ENCODE data around the gene UBE2M. TPM values are rescaled to one million over a fixed set of nuclear protein-coding genes. Genes with fewer than 3 reads are reported as not detected.
"Not testable (repeated sequence)": the region's sequence is repeated elsewhere in the genome, so short reads cannot be mapped to it uniquely, and the experiment has no call there.

UBE2M gene
- total and polyA plus RNA-seq, 3 experiments from 2014 or later, result 22.5 to 191 (median 182) TPM

- Histone ChIP-seq H3K27ac (ENCODE audit: low read depth, low read length) (peak overlapping the region; percentile 65), H3K4me3 (ENCODE audit: low read length) (no peak overlapping the region), H3K9me3 (ENCODE audit: low read length) (no peaks in the 10 kb centered on the region), H3K36me3 (ENCODE audit: insufficient read depth, low read length) (no peaks in the 10 kb centered on the region), H3K27me3 (ENCODE audit: insufficient read depth, low read length, poor library complexity, severe bottlenecking) (no peaks in the 10 kb centered on the region), H3K4me1 (ENCODE audit: insufficient read depth, low read length) (peaks cover 9% of the 10 kb centered on the region)
- H3K4me3 Mint-ChIP-seq, result peak overlapping the region in 1 of 7 donors; percentile 57
- H3K9me3 Mint-ChIP-seq, result no peaks in the 10 kb centered on the region
- ChIA-PET POLR2A (no interaction called here), CTCF (interaction anchor here (0.9 to 5.4 kb wide), 13 partner anchors 12 to 195 kb away, joined by 3 to 77 read pairs (median 4); partner anchors contain the start of genes CHMP2A, TRIM28 and ZBTB45)
- H3K27me3 Mint-ChIP-seq, result peaks cover 0 to 2% of the 10 kb centered on the region in 2 donors
- H3K4me1 Mint-ChIP-seq, result peaks cover 15 to 28% (median 20%) of the 10 kb centered on the region in 3 donors
- peak overlapping the region; percentile 65 to 88 (median 84) for H3K27ac Mint-ChIP-seq
- peak; percentile 82 to 91 (median 84) for DNase-seq
- H3K36me3 Mint-ChIP-seq, result peaks cover 4 to 34% (median 7%) of the 10 kb centered on the region in 3 donors
These were observed 23.1 kb upstream of the UBE2M start for GRCh38 chr19:58581227-58582141.

DNA sequence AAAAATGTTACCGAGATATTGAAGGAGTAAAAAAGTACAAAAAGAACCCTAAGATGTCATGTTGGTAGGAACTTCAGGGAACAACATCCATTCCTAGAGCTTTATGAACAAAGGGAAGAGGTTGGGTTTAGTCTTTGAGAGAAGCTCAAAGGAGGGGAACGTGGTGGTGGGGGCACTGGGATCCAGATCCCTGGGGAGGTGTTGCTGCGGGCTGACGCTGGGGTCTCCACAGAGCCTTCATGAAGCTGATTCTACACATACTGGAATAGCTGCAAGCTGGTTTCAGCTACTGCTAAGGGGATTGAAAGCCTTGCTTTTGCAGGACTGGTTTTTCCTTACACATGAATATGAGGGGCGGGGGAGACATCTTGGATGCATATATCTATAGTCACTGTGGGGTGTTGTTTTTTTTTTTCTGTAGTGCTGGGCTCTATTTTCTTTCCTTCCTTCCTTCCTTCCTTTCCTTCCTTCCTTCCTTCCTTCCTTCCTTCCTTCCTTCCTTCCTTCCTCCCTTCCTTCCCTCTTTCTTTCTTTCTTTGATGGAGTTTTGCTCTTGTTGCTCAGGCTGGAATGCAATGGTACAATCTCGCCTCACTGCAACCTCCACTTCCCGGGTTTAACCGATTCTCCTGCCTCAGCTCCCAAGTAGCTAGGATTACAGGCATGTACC, 21.2 kb upstream of the UBE2M start:
- Histone ChIP-seq H3K27me3 (ENCODE audit: insufficient read depth, low read length, poor library complexity, severe bottlenecking) (no peaks in the 10 kb centered on the region), H3K27ac (ENCODE audit: low read depth, low read length) (no peak overlapping the region), H3K4me3 (ENCODE audit: low read length) (no peak overlapping the region), H3K4me1 (ENCODE audit: insufficient read depth, low read length) (peaks cover 17% of the 10 kb centered on the region), H3K9me3 (ENCODE audit: low read length) (no peaks in the 10 kb centered on the region), H3K36me3 (ENCODE audit: insufficient read depth, low read length) (no peaks in the 10 kb centered on the region)
- H3K27ac Mint-ChIP-seq, result peak overlapping the region in 5 of 8 donors; percentile 23 to 90 (median 69)
- ChIA-PET CTCF (interaction anchor here (4.5 to 5.4 kb wide), 2 partner anchors 58 to 66 kb away, joined by 61 to 77 read pairs; partner anchors contain the start of gene ZBTB45), POLR2A (interaction anchor here (1.8 kb wide), 1 partner anchor 60 kb away, joined by 6 read pairs; the partner anchor contains the start of gene ZBTB45)
- H3K4me1 Mint-ChIP-seq, result peaks cover 18 to 41% (median 25%) of the 10 kb centered on the region in 3 donors
- no peaks in the 10 kb centered on the region for H3K9me3 Mint-ChIP-seq
- H3K27me3 Mint-ChIP-seq, result peaks cover 0 to 2% of the 10 kb centered on the region in 2 donors
- no peak for DNase-seq
- H3K36me3 Mint-ChIP-seq, result peaks cover 4 to 32% (median 7%) of the 10 kb centered on the region in 3 donors
- peak overlapping the region in 1 of 7 donors; percentile 42 for H3K4me3 Mint-ChIP-seq

GRCh38 chr19:58578012-58578925, 19.9 kb upstream of the UBE2M start:
- Histone ChIP-seq H3K4me3 (ENCODE audit: low read length) (no peak overlapping the region), H3K27ac (ENCODE audit: low read depth, low read length) (no peak overlapping the region), H3K4me1 (ENCODE audit: insufficient read depth, low read length) (peaks cover 28% of the 10 kb centered on the region), H3K27me3 (ENCODE audit: insufficient read depth, low read length, poor library complexity, severe bottlenecking) (no peaks in the 10 kb centered on the region), H3K9me3 (ENCODE audit: low read length) (no peaks in the 10 kb centered on the region), H3K36me3 (ENCODE audit: insufficient read depth, low read length) (no peaks in the 10 kb centered on the region)
- POLR2A ChIA-PET, result no interaction called here
- CTCF ChIA-PET, result interaction anchor here (4.5 to 5.4 kb wide), 2 partner anchors 57 to 64 kb away, joined by 61 to 77 read pairs; partner anchors contain the start of gene ZBTB45
- H3K36me3 Mint-ChIP-seq, result peaks cover 4 to 27% (median 7%) of the 10 kb centered on the region in 3 donors
- H3K4me1 Mint-ChIP-seq, result peaks cover 27 to 52% (median 35%) of the 10 kb centered on the region in 3 donors
- H3K27ac Mint-ChIP-seq, result peak overlapping the region in 6 of 8 donors; percentile 22 to 81 (median 72)
- DNase-seq, result no peak
- peak overlapping the region in 1 of 7 donors; percentile 82 for H3K4me3 Mint-ChIP-seq
- H3K27me3 Mint-ChIP-seq, result peaks cover 0 to 7% of the 10 kb centered on the region in 2 donors
- H3K9me3 Mint-ChIP-seq, result no peaks in the 10 kb centered on the region

DNA sequence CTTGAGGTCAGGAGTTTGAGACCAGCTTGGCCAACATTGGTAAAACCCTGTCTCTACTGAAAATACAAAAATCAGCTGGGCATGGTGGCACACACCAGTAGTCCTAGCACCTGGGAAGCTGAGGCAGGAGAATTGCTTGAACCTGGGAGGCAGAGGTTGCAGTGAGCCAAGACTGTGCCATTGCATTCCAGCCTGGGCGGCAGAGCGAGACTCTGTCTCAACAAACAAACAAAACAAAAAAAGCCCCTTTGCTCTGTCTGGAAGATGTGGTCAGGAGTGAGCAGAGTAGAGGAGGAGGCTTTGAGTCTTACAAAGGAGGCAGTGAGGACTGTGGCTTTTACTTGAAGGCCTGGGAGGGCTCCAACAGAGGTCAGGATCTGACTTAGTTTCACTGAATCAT, 19.2 kb upstream of the UBE2M start:
- POLR2A ChIA-PET; H3K27me3 ChIP-seq (ENCODE audit: insufficient read depth, low read length, poor library complexity, severe bottlenecking); DNase-seq; H3K27ac ChIP-seq (ENCODE audit: low read depth, low read length); H3K36me3 ChIP-seq (ENCODE audit: insufficient read depth, low read length); H3K9me3 ChIP-seq (ENCODE audit: low read length); H3K4me3 ChIP-seq (ENCODE audit: low read length); H3K9me3 Mint-ChIP-seq; H3K4me3 Mint-ChIP-seq: not testable (repeated sequence)
- peaks cover 0 to 11% of the 10 kb centered on the region in 2 donors for H3K27me3 Mint-ChIP-seq
- peaks cover 28% of the 10 kb centered on the region for H3K4me1 ChIP-seq (ENCODE audit: insufficient read depth, low read length)
- peaks cover 4 to 26% (median 4%) of the 10 kb centered on the region in 3 donors for H3K36me3 Mint-ChIP-seq
- CTCF ChIA-PET, result interaction anchor here (2.5 kb wide), 1 partner anchor 64 kb away, joined by 10 read pairs; no protein-coding TSS in a partner anchor
- peaks cover 30 to 59% (median 35%) of the 10 kb centered on the region in 3 donors for H3K4me1 Mint-ChIP-seq
- H3K27ac Mint-ChIP-seq, result peak overlapping the region in 4 of 8 donors; percentile 15 to 31 (median 22)

- Mint-ChIP-seq H3K4me1 (peaks cover 32 to 64% (median 37%) of the 10 kb centered on the region in 3 donors), H3K4me3 (peak overlapping the region; percentile 85 to 95 (median 89)), H3K27ac (peak overlapping the region; percentile 94 to 100 (median 96)), H3K36me3 (peaks cover 0 to 16% (median 0%) of the 10 kb centered on the region in 3 donors), H3K27me3 (peaks cover 0 to 9% of the 10 kb centered on the region in 2 donors), H3K9me3 (no peaks in the 10 kb centered on the region)
- peak; percentile 65 to 84 (median 74) for DNase-seq
- Histone ChIP-seq H3K27ac (ENCODE audit: low read depth, low read length) (peak overlapping the region; percentile 99), H3K9me3 (ENCODE audit: low read length) (no peaks in the 10 kb centered on the region), H3K4me3 (ENCODE audit: low read length) (peak overlapping the region; percentile 92), H3K36me3 (ENCODE audit: insufficient read depth, low read length) (no peaks in the 10 kb centered on the region), H3K4me1 (ENCODE audit: insufficient read depth, low read length) (peaks cover 29% of the 10 kb centered on the region), H3K27me3 (ENCODE audit: insufficient read depth, low read length, poor library complexity, severe bottlenecking) (no peaks in the 10 kb centered on the region)
- CTCF ChIA-PET, result interaction anchor here (2.5 kb wide), 2 partner anchors 56 to 61 kb away, joined by 10 to 28 read pairs; partner anchors contain the start of gene ZBTB45
- POLR2A ChIA-PET, result interaction anchor here (0.6 to 2.1 kb wide), 5 partner anchors 21 to 168 kb away, joined by 4 to 21 read pairs (median 6); partner anchors contain the start of genes CHMP2A and ZBTB45
These were observed 17.0 kb upstream of the UBE2M start for GRCh38 chr19:58575183-58576041.

DNA sequence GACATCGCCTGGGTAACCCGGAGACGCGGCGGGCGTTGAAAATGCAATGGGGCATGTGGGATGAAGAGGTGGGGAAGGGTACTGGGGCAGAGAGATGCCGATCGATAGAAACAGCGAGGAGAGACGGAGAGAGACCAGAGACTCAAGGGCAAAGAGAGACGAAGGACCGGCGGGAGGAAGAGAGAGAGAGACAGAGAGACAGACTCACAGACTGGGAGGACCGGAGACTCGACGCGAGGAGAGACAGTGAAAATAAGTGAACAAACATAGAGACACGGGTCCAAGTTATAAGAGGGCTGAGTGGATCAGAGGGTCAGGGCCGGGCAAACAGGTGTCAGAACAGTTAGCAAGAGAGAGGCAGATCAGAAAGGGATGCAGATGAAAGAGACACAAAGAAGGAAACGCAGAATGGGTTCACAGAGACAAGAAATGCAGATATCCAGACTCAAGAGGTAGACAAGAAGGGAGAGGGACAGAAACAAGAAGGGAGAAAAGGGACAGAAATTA, 15.3 kb upstream of the UBE2M start:
- H3K4me1 ChIP-seq (ENCODE audit: insufficient read depth, low read length), result peaks cover 29% of the 10 kb centered on the region
- H3K27me3 ChIP-seq (ENCODE audit: insufficient read depth, low read length, poor library complexity, severe bottlenecking), result no peaks in the 10 kb centered on the region
- ChIA-PET CTCF (no interaction called here), POLR2A (interaction anchor here (0.6 kb wide), 1 partner anchor 90 kb away, joined by 10 read pairs; no protein-coding TSS in a partner anchor)
- H3K27me3 Mint-ChIP-seq, result peaks cover 0 to 9% of the 10 kb centered on the region in 2 donors
- peaks cover 27 to 54% (median 27%) of the 10 kb centered on the region in 3 donors for H3K4me1 Mint-ChIP-seq
- DNase-seq, result no peak
- H3K4me3 ChIP-seq (ENCODE audit: low read length), result peak overlapping the region; percentile 98
- H3K27ac ChIP-seq (ENCODE audit: low read depth, low read length), result peak overlapping the region; percentile 100
- no peaks in the 10 kb centered on the region for H3K36me3 ChIP-seq (ENCODE audit: insufficient read depth, low read length)
- H3K27ac Mint-ChIP-seq, result peak overlapping the region; percentile 95 to 100 (median 100)
- peak overlapping the region; percentile 89 to 99 (median 95) for H3K4me3 Mint-ChIP-seq
- H3K9me3 ChIP-seq (ENCODE audit: low read length), result no peaks in the 10 kb centered on the region
- H3K36me3 Mint-ChIP-seq, result peaks cover 0 to 21% (median 0%) of the 10 kb centered on the region in 3 donors
- no peaks in the 10 kb centered on the region for H3K9me3 Mint-ChIP-seq

All from CD8-positive, alpha-beta memory T cell (primary cell).